HG03521 (cell line): Measurements from ENCODE around the gene ANKRD50.

Experiments used
- ATAC-seq: cut with Tn5 transposase; IDR thresholded peaks from one replicate; pipeline ENCODE4 v1.9.1; 2021; ENCODE audit warnings: mild to moderate bottlenecking, moderate library complexity; ENCODE audit not compliant: unreplicated experiment

Gene ANKRD50

DNA sequence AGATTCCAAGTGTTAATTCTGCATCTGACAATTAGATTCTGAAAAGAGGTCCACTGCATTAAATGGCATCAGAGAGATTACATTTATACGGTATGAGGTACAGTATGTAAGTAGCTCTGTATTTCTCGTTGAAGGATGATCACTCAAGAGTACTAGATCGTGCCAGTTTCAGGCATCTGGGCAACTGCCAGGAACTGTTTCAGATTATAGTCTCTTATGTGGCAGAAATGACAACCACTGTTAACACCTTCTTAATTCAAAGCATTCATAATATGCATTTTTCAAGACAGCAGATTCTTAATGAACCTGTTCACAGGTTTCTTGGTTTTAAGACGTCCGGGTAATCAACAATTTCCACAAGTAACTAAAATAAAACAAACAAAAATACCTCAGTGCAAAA lies 1.6 kb downstream of the ANKRD50 start:
- no peak for ATAC-seq

- no peak for ATAC-seq
Measured at GRCh38 chr4:124710015-124710741, 2.4 kb downstream of the ANKRD50 start.

DNA sequence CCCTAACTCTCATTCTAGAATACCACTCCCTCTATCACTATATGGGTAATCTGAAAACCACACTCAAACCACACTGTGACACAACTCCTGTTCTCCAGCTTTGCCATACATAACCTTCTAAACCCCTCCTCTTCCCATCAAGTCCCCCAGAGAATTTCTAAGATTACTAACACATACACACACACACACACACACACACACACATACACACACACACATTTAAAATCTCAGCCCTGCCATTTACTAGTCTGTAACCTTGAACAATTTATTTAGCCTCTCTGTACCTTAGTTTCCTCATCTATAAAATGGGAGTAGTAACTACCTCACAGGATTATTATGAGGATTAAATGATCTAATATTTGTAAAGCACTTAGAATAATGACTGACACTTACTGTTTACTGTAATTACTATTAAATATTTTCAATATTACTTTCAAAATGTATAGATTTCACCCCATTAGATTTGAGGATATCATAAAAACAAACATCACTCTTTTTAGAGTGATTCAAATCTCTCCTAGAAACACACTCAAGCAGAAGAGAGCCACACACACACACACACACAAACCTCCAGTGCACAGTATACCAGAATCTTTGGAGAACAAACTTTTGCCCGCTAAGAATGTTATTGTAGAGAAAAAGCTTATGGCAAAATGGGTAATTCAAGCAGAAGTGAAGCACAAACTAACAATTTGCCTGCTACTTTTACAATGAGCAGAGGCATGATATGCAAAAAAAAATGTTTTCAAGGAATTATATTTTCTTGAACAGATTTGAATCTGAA lies 3.8 kb downstream of the ANKRD50 start:
- ATAC-seq: no peak

DNA sequence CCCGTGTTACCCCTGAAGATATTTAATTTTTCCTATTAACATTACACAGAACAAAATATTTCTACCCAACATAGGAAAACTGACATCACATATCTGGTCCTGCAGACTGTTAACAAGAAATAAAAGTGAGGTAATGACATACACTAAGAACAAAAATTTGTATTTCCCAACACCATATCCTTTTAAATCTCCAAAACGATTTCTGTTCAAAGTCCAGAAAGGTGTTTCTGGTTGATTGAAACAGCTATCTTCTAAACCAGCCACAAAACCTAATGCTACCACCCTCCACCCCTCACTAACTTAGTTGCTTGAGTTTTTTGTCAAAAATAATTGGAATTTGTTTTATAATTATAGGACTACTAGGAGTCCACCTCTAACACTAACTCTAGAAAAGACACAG lies 7.1 kb downstream of the ANKRD50 start:
- ATAC-seq: no peak

GRCh38 chr4:124703154-124703553 lies 9.4 kb downstream of the ANKRD50 start:
- ATAC-seq: no peak

DNA sequence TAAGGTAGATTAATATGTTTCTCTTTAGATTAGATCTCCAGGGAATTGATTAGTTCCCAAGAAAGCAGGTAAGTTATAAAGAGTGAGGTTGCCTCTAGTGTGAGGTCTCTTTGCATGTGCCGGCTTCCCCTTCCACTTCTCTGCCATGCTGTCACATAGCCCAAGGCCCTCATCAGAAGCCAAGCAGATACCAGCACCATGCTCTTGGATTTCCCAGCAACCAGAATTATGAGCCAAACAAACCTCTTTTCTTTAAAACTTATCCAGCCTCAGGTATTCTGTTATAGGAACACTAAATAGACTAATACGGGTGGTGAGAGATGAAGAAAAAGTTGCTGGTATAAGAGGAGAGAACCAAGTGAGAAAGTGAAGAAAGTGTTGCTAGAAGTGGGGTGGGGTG lies 15.1 kb downstream of the ANKRD50 start:
- no peak for ATAC-seq

DNA sequence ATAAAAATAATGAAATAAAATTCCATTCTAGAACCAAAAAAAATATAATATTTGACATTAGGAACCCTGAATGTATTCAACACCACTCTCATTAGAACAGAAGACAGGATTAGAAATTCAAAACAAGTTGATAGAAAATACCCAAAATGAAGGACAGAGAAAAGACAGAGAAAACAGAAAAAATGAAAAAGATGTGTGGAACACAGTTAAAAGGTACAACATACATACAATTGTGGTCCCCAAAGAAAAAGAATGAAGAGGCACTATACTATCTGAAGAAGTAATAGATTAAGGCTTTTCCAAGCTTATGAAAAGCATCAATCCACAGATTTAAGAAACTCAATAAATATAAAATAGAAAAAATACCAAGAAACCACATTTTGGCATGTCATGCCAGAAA lies 16.4 kb downstream of the ANKRD50 start:
- no peak for ATAC-seq

DNA sequence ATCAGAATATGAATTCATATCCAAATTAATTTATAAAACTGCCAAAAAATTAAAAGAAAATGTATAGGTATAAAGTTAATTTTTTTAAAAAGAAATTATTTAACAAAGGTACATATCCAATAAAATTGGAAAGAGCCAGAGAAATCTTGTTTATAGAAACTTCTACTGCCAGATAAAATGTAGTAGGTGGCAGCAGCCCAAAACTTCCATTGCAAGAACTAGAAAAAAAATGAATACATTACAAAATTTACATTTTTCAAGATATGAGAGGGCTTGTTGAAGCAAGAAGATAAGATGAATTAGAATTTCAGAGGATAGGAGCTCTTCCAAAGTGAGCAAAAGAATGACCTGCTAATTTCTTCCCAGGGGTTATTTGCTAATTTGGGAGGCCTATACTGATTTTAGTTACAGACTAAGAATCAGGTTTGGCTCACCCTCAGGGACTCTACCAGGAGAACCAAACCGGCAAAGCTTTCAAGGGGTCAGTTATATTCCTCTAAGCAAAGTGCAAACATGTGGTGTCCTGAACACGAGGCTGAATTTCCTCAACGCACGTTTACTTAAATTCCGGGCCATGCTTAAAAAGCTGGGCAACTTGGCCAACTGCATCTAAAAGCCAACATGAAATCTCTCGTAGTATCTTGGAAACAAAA lies 17.5 kb downstream of the ANKRD50 start:
- ATAC-seq: no peak

DNA sequence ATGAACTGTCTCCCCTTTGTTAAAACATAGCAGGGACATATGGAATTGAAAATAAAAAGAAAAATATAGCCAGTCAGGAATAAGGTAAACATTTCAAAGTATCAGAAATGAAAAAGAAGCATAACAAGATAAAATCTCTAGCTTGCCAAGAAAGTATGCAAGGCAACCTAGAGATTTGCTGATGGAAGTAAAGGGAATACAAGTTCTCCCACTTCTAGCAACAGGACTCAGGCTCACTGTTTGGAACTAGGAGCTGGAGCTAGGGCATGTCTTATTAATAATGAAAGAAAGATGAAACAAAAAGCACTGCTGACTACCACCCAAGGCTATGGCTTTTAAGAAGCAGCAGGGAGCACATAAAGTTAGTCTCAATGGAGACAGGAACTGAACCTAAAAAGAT lies 18.2 kb downstream of the ANKRD50 start:
- ATAC-seq: no peak

GRCh38 chr4:124691801-124692200 lies 20.7 kb downstream of the ANKRD50 start:
- ATAC-seq: no peak

GRCh38 chr4:124686279-124686678 lies 26.3 kb downstream of the ANKRD50 start:
- ATAC-seq: no peak

- no peak for ATAC-seq
Measured at GRCh38 chr4:124685851-124686250, 26.7 kb downstream of the ANKRD50 start.

DNA sequence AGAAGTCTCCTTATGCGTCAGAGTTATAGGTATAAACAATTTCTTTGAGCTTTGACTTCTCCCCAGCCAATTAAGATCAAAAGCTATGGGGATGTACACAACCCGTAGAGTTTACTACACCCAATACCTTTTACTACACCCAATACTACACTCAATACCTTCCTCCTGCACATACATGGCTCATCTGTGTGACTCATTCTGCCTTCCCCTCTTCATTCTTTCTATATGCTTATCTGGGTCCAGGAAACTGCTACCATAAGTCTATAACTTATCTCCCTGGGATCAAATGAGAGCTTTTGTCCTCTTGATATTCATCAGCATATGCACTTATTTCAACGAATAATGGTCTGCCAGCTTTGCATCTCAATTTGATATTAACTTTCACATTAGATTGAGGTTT lies 28.2 kb downstream of the ANKRD50 start:
- ATAC-seq: no peak

DNA sequence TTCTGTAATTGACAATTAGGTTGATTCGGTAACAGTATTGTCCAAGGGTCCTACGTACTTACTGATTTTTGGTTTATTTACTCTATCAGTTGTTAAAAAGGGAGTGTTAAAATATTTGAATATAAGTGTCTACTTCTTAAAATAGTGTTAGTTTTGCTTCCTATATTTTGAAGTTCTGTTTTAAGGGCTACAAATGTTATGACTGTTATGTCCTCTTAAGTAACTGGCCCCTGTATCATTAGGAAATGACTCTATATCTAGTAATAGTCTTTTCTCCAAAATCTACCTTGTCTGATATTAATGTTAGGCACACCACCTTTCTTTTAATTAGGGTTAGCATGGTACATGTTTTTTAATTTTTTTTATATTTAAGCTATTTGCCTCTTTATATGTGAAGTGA lies 30.1 kb downstream of the ANKRD50 start:
- ATAC-seq: no peak

DNA sequence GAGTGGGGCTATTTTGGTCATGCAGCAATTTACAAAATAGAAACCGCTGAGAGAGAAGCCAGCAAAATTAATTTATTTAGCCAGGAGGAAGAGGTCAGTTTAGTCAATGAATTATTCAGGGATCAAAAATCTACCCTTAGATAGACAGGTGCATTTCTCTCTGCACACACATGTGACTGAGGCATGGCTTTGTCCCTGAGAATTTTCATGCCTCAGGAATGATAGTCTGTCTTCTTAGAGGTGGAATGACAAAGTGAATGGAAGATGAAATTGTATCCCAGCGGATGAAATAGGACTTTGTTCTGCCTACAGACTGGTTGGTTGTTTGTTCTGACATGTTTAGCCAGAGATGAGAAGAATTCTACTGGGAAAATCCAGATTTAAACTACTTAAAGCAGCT lies 46.0 kb downstream of the ANKRD50 start:
- no peak for ATAC-seq

GRCh38 chr4:124658795-124659194 lies 53.7 kb downstream of the ANKRD50 start:
- no peak for ATAC-seq

GRCh38 chr4:124650614-124651013 lies 61.9 kb downstream of the ANKRD50 start:
- no peak for ATAC-seq

- no peak for ATAC-seq
Measured at GRCh38 chr4:124647599-124647998, 64.9 kb downstream of the ANKRD50 start.

DNA sequence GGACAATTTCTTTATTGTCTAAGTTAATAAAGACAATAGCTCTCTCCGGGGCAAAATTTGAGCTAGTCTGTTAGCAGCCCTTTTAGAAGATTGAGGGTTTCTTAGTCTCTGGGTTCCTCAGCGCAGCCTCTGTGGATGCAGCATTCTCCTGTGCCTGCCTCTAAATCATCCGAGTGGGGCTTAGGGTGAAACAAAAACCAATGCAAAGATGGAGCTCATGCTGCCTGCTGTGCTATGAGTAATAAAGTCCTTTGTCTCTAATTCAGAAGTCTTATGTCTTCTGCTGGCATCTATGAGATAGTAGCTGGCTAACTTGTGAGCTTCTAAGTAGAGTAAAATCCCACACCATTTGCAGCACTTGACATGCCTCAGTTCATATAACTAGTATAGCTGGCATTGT lies 67.9 kb downstream of the ANKRD50 start:
- no peak for ATAC-seq

DNA sequence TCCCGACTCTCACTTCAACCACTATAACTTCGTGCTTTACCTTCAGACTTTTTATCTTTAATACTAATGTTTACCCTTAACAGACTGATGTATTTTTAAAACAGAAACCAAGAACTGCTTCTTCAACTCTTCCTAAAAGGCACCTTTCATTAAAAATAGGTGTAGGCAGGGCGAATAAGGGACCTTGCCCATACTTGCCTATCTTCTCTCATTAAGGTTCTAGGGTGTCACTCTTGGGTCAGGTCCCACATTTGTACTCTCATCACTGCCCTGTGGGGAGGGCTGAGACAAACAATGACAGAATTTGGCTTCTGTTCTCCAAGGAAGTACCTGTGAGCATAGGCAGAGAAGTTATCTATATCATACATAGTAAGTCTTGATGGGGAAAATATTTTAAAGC lies 69.7 kb downstream of the ANKRD50 start:
- ATAC-seq: no peak

DNA sequence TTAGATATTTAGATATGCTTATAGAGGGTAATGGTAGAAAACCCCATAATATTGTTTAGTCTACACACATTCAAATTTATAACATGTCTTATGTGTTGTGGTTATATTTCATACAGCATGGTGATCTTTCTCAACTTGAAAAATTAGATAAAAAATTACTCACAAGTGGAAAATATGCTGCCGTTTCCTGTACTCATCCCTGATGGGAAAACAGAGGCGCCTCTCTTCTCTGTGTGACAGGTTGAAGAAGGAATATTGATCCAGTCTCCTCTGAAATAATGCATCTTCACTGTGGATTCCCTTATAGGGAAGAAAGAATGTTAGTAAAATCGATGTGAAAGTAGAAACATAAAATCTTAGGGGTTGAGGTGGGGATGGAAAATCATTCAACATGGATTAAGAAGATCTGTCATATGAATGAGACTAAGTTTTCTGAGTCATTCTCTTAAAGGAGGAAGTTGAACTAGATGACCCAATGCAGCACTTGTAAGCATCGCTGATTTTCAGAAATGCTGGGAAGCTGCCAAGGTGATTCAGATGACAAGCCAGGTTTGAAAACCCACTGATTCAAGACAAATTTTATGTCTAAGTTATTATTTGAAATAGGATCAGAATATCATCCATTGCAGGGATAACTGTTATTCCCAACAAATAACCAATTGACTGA lies 70.7 kb downstream of the ANKRD50 start:
- no peak for ATAC-seq
